ENCODE measurements around the gene OSBPL2.

OSBPL2 gene

DNA sequence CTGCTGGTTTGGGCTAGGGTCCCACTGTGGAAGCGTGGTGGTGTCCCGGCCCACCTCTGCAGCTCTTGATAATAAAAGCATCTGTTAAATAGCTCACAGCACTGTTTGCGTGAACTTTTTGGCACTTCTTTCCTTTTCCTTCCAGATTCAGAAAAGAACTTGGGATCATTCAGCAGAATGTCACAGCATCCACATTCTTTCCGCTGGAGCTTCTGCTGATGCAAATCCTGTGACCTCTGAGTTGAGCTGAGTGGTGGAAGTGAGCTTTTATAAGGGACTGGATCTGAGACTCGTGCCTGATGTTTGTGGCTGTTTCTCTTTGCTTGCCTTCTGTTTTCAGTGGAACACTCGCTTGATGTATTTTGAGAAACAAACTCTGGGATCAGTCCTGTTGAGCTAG, 3.9 kb downstream of the OSBPL2 start:
- TF ChIP-seq, protein P1, sequence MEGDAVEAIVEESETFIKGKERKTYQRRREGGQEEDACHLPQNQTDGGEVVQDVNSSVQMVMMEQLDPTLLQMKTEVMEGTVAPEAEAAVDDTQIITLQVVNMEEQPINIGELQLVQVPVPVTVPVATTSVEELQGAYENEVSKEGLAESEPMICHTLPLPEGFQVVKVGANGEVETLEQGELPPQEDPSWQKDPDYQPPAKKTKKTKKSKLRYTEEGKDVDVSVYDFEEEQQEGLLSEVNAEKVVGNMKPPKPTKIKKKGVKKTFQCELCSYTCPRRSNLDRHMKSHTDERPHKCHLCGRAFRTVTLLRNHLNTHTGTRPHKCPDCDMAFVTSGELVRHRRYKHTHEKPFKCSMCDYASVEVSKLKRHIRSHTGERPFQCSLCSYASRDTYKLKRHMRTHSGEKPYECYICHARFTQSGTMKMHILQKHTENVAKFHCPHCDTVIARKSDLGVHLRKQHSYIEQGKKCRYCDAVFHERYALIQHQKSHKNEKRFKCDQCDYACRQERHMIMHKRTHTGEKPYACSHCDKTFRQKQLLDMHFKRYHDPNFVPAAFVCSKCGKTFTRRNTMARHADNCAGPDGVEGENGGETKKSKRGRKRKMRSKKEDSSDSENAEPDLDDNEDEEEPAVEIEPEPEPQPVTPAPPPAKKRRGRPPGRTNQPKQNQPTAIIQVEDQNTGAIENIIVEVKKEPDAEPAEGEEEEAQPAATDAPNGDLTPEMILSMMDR (IDR thresholded peaks at IDR 0.05; ENCODE audit: insufficient read depth, low read depth, low read length, missing control alignments), result no peak
- no peak overlapping the region for H3K4me3 ChIP-seq (ENCODE audit: low read depth, low read length)
- no peak for DNase-seq (ENCODE audit: low read depth)

DNA sequence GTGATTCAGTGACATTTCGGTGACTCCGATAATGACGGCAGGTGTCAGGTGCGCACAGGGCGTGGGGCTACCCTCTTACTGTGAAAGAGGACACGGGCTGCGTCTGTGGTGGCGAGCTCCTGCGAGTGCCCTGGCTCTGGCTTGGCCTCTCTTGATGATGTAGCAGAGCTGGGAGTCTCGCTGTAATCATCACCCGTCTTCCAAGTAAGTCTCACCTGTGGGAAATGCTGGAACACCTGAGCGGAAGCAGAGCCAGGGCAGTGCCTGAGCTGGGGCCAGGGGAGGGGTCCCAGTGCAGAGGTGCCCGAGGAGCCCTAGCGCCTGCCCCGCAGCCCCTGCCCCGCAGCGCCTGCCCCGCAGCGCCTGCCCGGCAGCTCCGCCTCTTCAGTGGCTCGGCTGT, 4.8 kb downstream of the OSBPL2 start:
- no peak overlapping the region for H3K4me3 ChIP-seq (ENCODE audit: low read depth, low read length)
- TF ChIP-seq, protein P1 (IDR thresholded peaks at IDR 0.05; ENCODE audit: insufficient read depth, low read depth, low read length, missing control alignments), result no peak
- DNase-seq (ENCODE audit: low read depth), result no peak

DNA sequence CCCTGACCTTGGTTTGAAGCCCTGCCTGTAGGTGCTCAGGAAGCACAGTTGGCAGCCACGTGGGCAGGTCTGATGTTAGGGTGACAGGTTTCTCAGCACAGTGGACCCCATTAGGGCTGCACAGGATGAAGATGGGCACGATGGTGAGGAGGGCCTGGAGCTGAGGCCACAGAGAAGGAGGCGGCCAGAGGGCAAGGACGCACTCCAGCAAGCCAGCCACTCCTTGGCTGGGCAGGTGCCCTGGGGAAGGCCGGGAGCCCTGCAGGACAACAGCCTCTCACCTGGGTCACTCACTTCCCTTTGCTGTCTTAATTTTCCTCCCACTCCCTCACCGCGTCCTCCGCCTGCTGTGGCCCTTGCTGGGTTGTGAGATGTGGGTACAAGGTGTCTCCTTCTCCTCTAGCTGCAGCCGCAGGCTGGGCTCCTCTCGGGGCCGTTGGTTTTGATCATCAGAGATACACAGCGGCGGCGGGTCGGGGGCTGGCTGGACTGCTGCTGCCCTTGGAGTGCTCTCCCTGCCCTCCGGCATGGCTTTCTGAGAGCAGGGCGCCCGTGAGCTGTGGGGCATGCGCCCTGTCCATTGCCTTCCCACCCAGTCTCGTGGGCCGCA, 5.7 kb downstream of the OSBPL2 start:
- no peak for DNase-seq (ENCODE audit: low read depth)

DNA sequence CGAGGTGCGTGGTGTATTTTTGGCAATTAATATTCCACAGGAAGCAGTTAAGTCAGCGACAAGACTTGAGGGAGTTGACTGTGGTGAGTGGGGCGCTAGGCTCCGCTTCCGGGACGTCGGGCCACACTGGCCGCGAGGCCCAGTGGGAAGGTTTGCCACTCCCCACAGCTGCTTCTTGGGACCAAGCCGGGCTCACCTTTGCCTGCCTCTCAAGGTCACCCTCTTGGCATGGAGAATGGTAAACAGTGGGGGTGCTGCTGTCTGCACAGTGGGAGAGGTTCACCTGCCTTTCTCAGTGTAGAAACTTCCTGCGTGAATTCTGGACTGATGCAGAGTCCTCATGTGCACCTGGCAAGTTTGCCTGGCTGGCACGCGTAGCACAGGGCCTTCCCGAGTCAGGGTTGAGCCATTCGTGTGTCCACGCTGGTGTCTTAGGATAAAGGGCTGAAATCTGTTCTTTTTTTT, 6.4 kb downstream of the OSBPL2 start:
- TF ChIP-seq, protein P1 (IDR thresholded peaks at IDR 0.05; ENCODE audit: insufficient read depth, low read depth, low read length, missing control alignments), result no peak
- H3K4me3 ChIP-seq (ENCODE audit: low read depth, low read length), result no peak overlapping the region
- DNase-seq (ENCODE audit: low read depth), result no peak

More for the DNA sequence above, 5.7 kb downstream of the OSBPL2 start:
- no peak overlapping the region for H3K4me3 ChIP-seq (ENCODE audit: low read depth, low read length)
- TF ChIP-seq, protein P1 (IDR thresholded peaks at IDR 0.05; ENCODE audit: insufficient read depth, low read depth, low read length, missing control alignments), result no peak

DNA sequence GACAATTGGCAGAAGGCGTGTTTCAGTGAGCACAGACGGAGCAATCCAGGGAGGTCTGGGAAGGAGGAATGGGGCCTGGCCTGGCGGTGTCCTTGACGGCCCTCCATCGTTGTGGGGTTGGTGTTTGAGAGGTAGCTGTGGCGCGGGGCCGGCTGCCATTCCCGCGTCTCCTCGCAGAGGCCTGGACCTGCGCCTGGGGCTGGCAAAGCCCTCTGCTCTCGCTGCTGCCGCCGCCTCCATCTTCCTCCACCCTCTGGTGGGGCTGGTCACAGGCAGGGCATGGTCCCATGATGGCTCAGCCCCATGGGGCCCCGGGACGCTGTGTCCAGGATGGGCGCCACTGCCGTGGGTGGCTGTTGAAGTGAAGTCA, 7.6 kb downstream of the OSBPL2 start:
- TF ChIP-seq, protein P1 (IDR thresholded peaks at IDR 0.05; ENCODE audit: insufficient read depth, low read depth, low read length, missing control alignments), result no peak
- DNase-seq (ENCODE audit: low read depth), result no peak
- no peak overlapping the region for H3K4me3 ChIP-seq (ENCODE audit: low read depth, low read length)

DNA sequence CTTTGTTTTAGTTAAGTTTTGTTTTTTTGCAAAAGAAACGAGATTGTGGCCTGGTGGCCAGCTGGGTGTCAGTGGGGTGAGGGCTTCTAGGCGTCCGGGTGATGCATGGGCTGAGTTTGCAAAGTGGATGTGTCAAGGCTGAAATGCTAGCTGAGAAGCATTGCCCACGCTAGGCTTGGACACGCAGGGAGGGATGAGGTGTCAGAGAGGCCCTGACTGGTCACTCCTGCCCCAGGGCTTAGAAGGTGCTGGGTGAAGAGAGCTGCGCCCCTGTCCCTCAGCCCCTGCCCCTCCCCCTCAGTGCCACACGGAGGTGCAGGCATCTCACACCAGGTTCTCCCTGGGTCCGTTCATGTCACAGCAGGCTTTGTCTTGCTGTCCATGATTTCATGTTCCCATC, 8.1 kb downstream of the OSBPL2 start:
- TF ChIP-seq, protein P1 (IDR thresholded peaks at IDR 0.05; ENCODE audit: insufficient read depth, low read depth, low read length, missing control alignments), result no peak
- no peak for DNase-seq (ENCODE audit: low read depth)
- H3K4me3 ChIP-seq (ENCODE audit: low read depth, low read length), result no peak overlapping the region

Measured in GM12865 (cell line).